AML-193 (cell line): ENCODE measurements around the gene VPS13C.

Experiments used
- DNase-seq, 2 experiments: peaks; one replicate each; lab custom pipeline; 2025; lab: John Stamatoyannopoulos, UW

The VPS13C gene, protein sequence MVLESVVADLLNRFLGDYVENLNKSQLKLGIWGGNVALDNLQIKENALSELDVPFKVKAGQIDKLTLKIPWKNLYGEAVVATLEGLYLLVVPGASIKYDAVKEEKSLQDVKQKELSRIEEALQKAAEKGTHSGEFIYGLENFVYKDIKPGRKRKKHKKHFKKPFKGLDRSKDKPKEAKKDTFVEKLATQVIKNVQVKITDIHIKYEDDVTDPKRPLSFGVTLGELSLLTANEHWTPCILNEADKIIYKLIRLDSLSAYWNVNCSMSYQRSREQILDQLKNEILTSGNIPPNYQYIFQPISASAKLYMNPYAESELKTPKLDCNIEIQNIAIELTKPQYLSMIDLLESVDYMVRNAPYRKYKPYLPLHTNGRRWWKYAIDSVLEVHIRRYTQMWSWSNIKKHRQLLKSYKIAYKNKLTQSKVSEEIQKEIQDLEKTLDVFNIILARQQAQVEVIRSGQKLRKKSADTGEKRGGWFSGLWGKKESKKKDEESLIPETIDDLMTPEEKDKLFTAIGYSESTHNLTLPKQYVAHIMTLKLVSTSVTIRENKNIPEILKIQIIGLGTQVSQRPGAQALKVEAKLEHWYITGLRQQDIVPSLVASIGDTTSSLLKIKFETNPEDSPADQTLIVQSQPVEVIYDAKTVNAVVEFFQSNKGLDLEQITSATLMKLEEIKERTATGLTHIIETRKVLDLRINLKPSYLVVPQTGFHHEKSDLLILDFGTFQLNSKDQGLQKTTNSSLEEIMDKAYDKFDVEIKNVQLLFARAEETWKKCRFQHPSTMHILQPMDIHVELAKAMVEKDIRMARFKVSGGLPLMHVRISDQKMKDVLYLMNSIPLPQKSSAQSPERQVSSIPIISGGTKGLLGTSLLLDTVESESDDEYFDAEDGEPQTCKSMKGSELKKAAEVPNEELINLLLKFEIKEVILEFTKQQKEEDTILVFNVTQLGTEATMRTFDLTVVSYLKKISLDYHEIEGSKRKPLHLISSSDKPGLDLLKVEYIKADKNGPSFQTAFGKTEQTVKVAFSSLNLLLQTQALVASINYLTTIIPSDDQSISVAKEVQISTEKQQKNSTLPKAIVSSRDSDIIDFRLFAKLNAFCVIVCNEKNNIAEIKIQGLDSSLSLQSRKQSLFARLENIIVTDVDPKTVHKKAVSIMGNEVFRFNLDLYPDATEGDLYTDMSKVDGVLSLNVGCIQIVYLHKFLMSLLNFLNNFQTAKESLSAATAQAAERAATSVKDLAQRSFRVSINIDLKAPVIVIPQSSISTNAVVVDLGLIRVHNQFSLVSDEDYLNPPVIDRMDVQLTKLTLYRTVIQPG (N-terminal part only)

DNA sequence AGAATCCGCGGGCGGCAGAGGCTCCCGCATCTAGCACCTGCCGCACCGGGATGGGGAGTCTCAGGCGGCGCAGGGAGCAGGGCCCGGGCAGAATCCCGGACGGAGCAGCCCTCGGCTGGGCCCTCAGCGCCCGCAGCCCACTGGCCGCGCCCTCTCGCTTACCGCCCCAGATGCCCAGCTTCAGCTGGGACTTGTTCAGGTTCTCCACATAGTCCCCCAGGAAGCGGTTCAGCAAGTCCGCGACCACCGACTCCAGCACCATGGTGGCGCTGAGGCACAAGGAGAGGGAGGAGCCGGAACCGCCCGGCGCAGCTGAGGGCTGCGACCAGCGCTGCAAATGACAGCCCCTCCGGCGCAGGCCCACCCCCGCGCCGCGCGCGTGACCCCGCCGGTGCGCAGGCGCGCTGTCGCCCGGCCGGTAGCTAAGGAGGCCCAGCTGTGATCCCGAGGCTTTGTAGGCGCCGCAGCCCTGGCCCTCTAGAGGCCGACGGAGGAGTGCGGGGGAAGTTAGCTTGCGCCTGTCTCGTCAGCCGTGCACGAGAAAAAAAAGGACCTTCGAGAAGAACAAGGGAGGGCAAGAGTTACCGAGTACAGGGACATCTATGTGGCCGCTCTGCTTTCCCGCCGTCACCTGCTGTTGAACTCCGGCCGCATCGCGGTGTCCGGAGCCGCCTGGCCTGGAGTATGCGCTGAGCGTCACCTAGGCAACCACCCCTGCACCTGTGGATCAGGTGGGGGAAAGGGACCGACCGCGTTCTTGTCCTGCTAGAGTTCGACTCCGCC, at the start of gene VPS13C:
Gene VPS13C, minus strand, starts transcription at position 335 of the 783 bp plus-strand sequence. Its CDS starts 73 bp downstream, at position 262.
- DNase-seq = peak; percentile 92 to 94

DNA sequence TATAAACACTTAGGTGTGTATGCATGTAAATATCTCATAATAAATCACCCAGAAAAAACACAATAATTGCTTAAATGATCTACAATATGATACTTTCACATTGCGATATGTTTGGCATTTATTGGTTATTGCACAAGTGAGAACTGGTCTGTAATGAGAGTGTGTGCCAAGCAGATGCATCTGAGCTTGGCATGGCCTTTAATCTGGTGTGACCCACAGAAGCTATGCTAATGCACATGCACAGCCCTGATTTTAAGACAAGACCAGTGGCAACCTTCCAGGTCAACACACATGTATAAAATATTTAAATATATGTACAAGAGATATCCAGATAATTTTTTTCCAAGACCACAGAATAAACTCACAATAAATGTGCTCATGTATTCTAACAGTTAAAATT, 49.2 kb upstream of the VPS13C start:
- DNase-seq = no peak

DNA sequence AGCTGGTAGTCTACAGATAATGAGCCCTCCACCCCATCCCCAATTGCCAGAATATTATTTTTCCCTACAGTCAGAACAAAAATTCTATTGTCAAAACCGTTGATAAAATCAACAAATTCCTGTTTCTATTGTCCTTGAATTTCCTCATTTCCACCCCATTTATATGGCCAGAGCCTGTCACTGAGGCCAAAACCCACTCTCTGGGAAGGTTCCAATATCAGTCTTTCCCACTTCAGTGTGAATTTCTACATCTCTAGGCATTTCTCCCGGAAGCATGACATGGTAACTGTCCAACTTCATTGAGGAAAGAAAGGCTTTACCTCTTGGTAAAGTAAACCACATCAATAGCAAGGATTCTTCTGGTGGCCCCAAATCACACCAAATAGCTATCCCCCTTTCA, 48.2 kb upstream of the VPS13C start:
- DNase-seq = no peak

DNA sequence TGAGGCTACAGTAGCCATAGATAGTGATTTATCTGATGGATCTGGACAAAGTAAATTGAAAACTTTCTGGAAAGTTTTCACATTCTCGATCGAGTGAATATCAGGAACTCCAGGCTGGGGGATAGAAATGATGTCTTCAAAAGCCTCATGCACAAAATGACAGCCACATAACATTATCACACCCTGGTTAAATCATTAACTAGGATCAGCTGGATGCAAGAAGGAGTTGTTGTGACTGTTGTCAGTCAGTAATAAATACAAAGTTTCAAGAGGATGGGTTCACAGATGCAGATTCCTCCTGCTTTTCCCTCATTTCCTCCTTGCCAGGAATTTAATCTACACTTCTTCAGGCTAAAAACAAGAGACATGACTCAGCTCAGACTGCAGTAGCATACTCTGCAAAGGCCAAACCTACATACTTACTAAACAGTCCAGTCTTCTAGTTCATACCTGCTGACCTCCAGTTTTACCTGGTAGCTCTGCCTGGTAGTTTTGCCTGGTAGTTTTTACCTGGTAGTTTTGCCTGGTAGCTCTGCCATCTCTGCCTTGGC, 47.4 kb upstream of the VPS13C start:
- no peak for DNase-seq

DNA sequence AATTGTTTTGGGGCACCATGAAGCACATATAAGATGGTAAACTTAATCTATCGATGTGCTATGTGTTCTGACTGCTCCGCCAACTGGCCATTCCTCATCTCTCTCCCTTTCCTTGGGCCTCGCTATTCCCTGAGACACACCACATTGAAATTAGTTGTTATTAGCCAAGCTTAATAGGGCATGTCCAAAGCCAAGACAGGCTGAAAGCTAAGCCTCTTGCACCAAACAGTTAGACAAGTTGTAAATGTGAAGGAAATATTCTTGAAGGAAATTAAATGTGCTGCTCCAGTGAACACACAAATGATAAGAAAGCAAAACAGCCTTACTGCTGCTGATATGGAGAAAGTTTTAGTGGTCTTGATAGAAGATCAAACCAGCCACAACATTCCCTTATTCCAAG, 45.8 kb upstream of the VPS13C start:
- no peak for DNase-seq

DNA sequence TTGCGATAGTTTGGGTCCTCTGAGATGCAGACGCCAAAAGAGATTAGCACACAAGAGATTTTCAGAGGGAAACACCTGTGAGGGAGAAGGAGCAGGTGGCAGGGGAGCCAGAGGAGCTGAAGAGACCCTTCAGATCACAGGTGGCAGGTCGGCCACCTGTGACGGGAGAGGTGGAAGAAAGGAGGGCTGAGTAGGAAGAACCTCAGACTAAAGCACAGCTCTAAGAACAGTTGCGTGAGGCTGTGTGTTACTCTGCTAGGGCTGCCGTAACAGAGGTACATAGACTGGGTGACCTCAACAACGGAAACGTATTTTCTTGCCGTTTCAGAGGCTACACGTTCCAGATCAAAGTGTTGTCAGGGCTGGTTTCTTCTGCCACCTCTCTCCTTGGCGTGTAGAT, 45.0 kb upstream of the VPS13C start:
- DNase-seq = no peak

DNA sequence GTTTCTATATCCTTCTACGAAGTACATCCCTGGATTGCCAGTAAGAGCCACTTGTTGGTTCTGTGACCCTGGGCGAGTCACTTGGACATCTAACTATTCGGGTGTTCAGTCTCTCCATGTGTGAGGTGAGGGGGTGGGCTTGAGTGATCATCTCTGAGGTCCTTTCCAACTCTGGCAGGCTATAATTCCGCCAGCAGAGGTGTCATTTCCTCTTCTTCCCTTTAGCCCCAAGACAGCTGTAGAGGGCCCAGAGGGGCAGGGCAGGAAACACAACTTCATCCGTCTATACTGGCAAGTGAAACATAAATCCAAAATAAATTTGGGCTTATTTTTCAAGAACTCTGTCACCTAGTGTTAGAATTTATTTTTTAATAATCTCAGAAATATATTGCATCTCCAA, 44.6 kb upstream of the VPS13C start:
- DNase-seq = no peak

DNA sequence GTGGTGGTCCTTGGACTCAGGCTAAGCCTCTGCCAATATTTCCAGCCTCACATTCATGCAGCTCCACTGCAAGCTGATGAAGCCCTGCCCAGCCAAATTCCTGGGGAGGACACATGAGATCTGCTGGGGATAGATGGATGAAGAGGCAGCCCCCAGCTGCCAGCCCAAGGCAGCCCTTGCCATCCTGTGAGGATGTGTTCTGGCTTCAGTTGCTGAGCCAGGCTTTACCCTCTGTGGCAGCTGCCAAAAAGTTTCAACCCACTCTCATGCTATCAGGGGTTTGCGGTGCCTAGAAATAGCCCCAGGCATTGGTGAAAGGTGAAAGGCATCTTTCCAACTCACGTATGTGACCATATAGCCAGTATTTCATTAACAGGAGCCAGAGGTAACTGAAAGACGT, 44.2 kb upstream of the VPS13C start:
- no peak for DNase-seq

DNA sequence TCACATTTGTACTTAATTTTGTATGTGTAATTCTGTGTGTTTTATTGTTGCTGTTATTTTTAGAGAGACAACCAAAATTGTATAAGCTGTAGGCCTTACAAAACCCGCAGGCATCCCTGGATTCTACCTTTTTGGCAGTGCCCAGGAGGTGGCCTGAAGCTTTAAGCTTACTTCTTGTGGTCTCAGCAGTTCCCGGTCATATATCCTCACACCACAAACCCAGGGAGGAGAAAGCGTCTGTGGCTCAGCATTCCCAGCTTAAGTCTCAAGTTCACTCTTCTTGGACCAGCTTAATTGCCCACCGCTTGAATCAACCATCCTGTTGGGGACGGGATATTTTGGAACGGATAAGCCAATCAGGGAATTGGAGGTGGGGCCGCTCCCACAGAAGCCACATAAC, 43.2 kb upstream of the VPS13C start:
- DNase-seq = no peak

DNA sequence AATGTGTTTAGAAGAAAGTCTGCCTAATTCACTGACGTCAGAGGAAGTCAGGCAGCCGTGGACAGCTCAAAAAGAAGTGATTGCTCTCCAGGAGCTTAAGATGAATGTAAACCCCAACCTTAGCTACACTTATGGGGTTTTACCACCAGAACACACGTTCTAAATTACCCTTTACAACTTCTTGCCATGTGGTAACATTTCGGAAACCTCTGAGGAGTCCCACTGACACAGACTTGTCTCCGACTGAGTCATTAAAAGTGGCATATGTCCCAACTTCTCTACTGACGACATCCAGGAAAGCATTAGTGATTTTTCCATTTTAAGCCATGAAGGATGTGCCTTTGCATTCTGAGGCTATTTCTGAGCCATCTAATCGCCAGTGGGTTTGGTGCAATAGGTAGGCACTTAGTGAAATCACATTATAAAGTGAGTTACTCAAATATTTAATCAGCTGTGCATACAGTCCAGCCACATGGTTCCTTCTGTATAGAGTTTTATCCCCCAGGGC, 38.9 kb upstream of the VPS13C start:
- DNase-seq = no peak

DNA sequence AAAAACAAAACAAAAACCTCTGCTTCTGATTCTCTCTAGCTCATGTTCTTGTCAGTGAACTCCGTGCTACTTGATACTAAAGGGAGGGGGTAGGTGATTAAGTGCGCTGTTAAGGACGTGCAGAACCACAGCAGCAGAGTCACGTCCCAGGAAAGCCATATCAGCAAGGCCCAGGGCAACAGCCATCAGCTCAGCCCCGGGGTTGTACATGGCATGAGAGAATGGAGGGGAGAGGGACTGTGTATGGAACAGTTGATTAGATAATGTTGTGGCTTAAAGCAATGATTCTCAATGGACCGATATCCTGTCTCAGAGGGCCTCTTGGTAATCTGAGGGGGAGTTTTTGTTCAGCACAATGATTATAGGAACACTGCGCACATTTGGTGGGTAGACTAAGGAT, 34.1 kb upstream of the VPS13C start:
- no peak for DNase-seq

DNA sequence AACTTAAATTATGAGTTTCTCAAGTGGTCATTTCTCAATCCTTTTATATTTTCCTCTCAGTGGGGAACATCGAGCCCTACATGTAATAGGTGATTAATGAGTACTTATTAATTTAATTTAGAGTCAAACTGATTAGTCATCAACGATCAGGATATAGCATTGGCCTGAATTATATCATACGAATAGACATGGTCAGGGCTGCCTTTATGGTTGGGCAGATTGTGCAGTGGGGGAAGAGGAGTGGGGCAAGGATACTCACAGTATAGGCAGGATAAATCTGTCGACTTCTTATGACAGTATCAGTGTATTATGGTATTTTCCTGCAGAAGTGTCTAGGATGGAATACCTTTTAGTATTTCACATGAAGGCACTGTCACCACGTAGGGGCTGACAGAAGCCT, 33.6 kb upstream of the VPS13C start:
- DNase-seq = no peak

DNA sequence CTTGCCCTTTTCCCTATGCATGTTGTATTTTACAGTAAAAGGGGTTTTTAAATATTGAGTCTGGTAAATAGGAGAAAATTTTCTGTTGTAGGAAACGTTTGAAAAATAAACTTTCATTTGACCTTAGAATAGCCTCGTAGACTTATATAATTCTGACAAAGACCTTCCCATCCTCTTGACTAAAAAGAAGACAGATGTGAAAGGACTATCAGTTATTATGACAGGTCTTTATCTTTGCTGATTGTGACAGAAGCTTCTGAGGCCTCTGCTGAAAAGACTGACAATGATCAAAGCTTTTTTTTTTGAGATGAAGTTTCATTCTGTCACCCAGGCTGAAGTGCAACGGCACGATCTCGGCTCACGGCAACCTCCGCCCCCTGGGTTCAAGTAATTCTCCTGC, 30.7 kb upstream of the VPS13C start:
- DNase-seq = no peak

DNA sequence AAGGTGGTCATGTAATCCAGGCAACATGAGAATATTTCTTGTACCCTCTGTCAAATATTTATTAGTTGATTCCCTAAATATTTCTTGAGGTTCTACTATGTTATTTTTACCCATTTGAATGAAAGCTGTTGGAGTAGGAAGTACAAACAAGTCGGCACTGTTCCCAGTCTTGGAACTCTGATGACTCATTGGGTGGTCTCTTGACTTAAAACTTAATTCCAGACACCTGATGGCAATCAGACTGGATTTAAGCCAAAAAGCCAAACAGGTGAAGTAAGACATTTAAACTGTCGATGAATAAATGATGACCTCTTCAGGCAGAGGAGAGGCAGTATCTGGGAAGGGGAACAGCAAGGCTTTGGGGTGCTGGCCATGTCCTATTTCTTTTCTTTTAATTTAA, 29.4 kb upstream of the VPS13C start:
- no peak for DNase-seq

DNA sequence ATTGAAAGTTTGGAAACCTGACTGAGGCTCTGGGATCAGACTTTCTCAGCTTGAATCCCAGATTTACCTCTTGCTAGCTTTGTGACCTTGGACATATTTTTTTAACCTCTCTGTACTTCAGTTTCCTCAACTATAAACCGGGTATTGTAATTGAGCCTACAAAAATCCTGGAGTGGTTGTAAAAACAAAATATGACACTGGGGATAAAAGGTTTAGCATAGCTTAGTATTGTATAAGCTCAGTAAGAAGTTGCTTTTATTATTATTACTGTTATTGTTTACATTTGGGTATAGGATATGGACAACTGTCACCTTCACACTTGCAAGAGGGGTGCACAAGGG, 28.1 kb upstream of the VPS13C start:
- no peak for DNase-seq

DNA sequence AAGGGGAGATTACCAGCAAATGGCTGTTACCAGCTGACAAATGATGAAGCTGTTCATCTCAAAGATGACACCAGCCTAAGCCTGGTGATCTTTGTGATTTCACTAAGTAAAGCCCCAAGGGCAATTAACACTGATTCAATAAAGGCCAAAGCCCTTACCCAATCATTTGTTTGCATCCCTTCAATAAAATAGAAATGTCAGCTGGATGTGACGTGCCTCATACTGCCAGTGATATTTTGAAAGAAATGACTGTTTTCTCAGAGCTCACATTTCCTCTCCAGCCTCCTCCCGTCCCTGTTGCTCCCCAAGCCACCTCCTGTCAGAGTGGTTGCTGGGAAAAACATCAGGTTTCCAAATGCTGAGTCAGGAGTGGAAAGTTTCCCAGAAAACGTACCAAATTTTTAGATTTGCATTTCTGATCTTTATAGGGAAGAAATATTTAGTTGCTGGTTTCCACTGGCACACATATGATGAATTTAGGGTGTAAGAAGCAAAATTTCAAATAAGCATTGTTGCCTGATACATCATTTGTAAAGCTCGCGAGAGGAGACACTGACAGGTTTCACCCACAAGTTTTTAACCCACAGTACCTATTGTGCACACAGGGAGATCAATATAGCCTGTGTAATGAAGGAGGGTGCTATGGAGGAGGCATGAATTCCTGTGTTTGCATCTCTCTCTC, 27.6 kb upstream of the VPS13C start:
- DNase-seq = no peak

DNA sequence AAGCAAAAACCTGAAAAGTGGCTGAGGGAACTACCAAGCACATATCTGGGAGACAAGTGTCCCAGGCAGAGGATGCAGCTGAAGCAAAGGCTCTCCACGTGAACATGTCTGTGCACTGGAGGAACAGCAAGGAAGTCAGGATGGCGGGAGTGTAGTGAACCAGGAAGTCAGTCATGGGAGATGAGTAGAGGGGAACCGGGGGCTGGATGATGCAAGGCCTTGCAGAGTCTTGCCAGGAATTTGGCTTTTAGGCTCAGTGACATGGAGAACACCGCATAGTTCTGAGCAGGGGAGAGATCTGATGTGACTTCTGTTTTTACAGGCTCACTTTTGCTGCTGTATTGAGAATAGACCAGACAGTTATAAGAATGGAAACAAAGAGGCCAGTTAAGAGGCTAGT, 25.5 kb upstream of the VPS13C start:
- DNase-seq = no peak

DNA sequence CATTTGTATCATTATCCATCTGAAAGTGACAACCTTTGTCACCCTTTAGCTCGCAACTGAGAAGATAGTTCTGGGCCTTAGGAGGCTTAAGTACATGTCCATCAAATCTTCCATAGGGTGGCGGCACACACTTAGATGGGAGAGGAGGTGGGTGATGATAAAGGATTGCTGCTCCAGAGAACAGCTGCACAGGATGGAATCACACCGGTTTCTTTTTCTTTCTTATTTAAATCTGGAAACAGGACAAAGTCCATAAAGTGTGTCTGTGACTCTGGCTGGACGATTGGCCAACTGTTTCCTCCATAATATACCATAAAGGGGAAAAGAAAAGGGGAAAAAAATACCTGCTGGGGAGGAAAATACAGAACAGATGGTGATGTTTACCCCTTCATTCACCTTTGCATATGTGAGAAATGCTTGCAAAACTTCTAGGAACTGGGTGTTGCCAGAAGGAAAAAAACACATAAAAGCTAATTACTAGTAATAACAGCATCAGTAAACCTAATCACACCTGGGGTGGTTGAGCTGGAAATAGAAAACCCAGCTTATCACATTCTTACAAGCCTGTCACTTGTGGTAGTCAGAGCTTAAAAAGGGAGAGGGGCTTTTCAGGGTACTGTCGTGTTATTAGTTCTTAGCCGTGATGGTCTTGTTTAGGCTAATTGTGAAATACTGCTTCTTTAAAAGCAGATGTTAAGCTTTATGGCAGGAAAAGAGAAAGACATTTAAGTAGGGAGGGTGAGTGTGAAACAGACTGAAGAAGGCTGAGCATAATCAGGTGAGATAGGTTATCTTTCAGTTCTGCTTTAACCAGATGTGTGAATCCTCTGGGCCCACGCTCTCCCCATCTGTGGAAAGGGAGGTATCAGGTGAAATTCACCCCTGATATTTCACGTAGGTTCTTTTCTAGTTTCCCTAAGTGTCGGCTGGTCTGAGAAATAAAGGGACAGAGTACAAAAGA, 23.2 kb upstream of the VPS13C start:
- DNase-seq = no peak

DNA sequence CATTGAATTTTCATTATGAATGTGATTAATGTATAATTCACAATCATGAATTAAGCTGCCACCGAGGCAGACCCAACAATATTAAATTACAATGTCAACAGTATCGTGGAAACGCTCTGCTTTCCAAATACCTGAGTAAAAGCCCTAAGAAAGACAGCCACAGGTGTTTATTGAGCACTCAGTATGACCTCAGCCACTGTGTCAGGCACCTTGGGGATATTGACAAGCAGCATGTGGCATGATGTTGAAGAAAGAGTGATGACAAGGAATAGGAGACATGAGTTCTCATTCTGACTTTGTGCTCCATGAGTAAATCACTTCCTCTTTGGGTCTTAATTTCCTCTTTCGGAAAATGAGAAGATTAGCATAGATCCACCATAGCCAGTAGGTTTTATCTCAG, 19.3 kb upstream of the VPS13C start:
- peak in 1 of 2 experiments; percentile 9 for DNase-seq
